ENCODE data around the gene FHIT.
A peak's percentile ranks its signal among the peaks of the same experiment; 100 is the strongest.

The FHIT gene

DNA sequence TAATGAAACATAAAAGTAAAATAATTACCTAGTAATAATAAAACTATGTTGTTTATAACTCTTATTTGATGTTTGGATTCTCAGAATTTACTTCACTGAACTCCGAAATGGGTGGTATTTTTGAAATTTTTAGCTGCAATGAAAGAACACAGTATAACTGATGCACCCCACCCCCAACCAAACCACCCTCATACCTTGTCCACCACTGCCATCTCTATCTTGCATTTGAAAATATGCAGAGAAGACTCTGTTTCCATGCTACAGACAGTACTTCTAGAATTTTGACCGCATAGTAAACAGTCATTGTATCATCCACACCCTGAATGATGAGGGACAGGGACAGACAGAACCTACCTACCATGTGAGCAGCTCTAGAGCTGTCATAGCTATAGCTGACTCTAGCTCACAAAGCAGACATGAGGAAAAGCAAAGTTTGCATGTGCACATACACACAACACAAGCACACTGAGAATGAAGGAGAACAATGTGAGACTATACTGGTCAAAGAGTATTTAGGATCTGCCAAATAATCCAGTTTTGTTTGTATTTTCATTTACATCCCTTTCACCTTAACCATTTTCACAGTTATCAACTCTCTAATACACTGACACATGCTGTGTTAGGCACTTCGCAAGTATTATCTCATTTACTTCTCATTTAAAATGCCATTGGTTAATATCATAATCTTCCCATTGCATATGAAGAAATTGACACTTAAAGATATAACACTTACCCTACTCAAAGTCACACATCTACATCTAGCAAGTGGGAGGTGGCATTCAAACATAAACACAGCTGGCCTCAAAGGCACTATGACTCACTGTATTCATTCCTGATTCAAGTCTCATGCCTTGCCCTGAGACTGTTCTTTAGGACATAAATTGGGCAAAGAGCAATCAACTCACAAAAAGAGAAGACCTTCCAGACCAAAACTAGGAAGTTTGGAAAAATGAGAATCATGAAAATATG is 1186.8 kb downstream of the FHIT start:
- DNase-seq (ENCODE audit: low read depth, low spot score): no peak

DNA sequence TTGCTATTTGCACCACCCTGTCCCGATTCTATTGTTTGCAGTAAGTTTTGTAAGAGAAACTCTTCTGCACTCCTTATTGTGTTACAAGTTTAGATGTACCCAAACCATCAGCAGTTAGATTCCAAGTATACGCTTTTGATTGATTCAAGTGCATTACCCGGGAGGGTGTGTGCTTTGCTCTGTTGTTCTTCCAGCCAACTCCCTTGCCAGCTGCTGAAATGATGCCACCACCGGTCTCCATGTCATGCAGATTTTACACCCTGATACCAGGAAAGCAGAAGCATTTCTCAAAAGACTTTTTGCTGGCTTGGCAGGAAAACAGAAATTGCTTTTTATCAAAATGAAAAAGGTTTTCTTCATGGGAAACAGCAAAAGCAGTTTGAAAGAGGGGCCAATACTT is 1194.8 kb downstream of the FHIT start:
- DNase-seq (ENCODE audit: low read depth, low spot score): no peak

DNA sequence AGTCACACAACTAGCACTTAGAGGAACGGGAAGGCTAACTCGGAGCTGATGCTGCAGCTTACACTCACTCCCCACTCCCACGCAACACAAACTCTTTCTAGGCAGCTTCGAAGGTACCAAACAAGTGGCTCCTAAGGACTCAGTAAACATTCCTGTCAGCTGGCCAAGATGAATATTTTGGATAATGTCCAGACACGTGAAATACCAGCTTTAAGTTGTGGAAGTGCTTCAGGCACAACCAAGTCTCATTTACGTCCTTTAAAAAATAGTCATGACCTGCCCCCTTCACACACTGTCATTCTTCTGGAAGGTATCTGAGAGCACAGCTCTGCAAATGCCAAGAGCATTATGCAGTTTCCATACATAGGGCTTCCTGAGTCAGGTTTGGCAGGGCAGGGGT is 1195.5 kb downstream of the FHIT start:
- DNase-seq (ENCODE audit: low read depth, low spot score): no peak

DNA sequence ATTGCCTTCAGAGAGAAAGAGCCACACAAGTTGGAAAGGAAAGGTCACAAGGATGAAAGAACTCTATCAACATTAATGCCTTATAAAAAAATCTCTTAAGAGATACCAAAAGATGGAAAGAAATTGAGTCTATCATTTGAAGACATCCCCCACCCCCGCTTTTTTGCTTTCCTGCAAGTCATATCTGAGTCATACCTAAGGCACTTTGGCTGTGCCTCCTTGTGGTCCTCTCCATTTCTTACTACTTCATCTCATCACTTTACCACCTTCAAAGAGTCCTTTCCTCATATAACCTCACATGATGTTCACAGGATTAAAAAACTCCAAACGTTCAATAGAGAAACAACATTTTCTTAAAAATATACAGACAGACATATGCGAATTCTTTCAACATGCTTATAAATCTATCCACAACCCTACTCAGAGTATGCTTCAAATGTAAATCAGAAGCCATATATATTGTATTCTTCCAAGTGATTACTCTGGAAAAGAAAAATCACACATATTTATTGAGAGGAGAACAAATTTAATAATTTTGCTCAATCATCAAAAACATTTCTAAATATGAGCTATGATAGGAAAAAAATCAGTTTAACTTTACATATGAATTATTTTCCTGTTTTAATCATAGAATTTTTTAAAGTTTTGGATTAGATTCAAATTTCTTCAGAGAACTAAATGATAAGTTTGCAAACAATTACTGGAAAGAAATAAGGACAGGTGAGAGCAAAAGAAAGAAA is 1197.6 kb downstream of the FHIT start:
- DNase-seq (ENCODE audit: low read depth, low spot score): peak; percentile 15

DNA sequence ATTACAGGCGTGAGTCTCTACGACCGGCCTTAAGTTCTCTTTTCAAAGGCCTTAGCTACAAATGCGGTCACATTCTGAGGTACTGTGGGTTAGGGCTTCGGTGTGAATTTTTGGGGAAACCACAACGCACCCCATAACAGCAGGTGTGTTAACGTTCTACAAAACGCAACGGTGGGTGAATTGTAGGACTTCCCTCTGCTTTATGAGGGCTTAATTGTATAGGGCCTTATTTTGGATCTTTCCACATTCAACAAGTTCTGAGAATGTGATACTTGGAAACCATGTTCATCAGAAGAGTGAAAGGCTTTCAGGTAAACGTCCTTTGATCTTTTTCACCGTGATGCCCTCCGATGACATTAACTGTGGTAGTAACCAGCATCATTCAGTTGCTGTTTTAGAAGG is 1202.8 kb downstream of the FHIT start:
- DNase-seq (ENCODE audit: low read depth, low spot score): no peak

DNA sequence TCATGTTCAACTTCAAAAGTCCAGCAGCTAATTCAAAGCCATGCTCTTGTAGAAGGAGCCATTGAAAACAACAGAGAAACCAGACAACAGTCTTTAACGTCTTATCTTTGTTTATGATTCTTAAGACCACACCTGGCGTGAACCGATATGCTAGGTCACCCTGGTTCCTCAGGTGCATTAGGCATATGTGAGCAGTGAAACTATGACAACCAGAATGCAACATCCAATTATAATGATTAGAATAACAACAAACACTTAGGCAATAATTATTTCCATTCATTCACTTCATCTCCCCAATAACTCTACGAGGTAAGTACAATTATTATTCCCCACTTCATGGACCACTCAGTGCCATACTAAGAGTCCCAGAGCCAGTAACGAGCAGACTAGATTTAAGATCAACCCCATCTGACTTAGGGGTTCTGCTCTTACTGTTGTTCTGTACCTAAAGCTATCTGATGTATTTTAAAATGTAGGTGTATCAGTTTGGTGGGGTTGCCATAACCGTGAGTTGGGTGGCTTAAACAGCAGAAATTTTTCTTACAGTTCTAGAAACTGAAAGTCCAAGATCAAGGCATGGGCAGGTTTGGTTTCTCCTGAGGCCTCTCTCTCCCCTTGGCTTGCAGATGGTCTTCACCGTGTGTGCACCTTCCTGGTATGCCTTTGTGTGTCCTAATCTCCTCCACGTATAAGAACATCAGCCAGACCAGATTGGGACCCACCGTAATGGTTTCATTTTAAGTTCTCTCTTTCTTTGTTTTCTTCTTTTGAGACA is 1203.6 kb downstream of the FHIT start:
- DNase-seq (ENCODE audit: low read depth, low spot score): no peak

DNA sequence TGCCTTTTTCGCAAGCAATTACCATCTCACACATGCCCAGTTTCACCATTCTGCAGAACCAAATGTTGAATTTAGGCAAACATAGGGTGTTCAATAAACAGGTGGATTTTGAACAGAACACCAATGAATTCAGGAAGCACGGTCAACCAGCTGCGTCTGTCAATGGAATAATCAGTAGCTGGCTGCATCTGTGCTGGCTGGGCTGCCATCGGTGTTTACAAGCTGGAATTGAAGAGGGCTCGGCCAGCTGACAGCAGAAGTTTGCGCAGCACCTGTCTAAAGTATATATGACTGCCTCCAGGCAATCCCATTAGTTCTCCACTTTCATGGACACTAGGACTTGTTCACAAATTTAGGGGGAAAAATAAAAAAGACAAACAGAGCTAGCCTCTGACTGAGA is 1205.0 kb downstream of the FHIT start:
- no peak for DNase-seq (ENCODE audit: low read depth, low spot score)

DNA sequence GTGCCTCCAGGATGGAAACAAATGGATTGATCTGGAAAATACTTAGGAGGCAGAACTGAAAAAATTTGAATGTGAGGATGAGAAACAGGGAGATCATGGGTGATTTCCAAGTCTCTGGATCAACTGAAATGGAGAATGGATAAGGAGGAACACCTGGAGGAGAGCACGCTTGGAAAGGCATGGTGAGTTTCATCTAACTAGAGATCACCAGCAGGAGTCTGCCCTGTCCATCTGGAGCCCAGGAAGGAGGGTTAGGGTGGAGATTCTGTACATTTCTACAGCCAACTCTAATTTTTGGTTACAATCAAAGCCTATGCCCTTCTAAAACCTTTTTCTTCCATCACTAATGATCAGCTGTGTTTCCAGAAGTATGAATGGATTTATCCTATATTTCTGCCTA is 1205.6 kb downstream of the FHIT start:
- DNase-seq (ENCODE audit: low read depth, low spot score): no peak

DNA sequence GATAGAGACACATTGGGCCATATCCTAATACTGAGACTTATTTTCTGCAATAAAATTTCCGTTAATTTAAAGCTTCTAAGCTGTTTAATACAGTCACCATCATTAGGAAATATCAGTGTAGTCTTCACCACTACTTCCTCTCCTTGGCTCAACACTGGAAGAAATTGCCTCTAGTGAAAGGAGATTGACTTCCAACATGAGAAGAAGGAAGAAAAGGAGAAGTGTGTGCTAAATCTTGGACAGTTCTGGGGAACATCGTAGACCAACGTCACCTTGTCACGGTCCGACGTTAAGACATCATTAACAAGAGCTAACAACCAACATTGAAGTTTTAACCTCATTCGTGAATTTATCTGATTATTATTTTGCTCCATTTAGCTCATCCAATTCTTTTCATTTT is 1214.4 kb downstream of the FHIT start:
- no peak for DNase-seq (ENCODE audit: low read depth, low spot score)

DNA sequence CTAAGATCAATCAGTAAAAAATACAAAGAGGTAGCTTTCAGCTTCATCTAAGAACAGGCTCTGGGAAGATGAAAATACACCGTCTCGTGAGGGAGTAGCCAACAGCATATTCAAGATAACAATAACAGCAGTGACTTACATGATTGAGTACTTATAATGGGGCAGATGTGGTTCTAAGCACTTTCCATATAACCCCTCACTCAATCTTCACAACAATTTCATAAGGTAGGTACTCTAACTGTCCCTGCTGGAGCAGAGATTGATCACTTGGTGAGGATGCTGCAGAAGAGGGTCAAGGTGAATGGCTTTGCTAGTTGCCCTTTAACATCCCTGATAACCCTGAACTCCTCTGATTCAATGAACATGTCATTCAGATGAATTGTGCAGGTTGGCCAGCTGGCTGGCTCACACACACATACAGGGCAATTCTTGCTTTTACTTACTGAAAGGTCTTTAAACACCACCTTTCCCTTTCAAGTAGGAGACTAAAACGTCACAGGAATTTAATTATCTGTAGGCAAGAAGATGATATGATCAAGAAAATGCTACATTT is 1217.3 kb downstream of the FHIT start:
- no peak for DNase-seq (ENCODE audit: low read depth, low spot score)

DNA sequence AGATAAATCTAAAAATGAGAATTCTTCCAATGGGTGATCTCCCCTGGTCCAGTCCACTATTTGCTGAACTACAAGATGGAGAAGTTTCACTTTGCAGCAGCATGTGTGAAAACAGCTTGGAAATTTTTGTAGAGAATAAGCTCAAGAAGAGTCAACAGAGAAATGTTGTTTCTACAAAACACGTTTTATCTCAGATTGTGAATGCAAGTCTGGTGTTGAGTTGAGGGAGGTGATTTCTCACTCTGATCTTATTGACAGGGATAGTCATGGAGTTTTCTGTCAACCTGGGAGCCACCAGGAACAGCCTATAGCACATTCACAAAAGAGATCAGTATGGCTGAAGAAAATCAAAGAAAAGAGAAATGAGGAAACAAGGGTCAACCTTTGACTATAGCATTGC is 1220.3 kb downstream of the FHIT start:
- no peak for DNase-seq (ENCODE audit: low read depth, low spot score)

DNA sequence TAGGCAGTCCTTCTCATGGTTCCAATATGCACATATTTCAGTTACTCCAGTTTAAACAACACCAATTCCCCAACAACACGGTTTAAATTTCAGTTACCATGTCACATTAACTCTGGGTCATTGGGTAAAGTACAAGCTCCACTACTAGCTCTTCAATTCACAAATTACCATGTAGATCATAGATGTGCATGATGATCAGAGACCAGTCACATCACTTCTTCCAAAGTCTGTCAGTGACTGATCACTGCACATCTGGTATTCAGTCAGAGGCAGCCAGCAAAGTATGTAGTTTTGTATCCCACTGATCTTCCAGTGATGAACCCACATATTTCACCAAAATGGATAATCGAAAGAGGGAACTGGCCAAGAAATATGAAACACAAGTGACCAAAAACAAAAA is 1223.0 kb downstream of the FHIT start:
- no peak for DNase-seq (ENCODE audit: low read depth, low spot score)

DNA sequence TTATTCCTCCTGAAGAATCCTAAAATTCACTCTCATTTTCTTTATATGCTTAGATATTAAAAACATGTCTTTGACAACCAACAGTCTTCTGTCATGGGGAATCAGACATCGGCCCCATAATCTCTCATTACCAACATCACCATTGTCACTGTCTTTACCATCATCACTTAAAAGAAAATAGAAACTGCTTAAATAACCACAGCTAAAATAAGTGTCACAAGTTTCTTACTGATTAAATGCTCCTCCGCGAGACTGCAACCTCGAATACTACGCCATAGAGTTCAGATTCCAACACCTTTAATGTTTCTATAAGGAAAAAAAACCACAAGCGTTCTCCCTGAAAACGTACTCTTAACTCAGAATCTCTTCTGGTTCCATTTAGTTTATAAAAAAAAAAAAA is 1223.9 kb downstream of the FHIT start:
- DNase-seq (ENCODE audit: low read depth, low spot score): no peak

DNA sequence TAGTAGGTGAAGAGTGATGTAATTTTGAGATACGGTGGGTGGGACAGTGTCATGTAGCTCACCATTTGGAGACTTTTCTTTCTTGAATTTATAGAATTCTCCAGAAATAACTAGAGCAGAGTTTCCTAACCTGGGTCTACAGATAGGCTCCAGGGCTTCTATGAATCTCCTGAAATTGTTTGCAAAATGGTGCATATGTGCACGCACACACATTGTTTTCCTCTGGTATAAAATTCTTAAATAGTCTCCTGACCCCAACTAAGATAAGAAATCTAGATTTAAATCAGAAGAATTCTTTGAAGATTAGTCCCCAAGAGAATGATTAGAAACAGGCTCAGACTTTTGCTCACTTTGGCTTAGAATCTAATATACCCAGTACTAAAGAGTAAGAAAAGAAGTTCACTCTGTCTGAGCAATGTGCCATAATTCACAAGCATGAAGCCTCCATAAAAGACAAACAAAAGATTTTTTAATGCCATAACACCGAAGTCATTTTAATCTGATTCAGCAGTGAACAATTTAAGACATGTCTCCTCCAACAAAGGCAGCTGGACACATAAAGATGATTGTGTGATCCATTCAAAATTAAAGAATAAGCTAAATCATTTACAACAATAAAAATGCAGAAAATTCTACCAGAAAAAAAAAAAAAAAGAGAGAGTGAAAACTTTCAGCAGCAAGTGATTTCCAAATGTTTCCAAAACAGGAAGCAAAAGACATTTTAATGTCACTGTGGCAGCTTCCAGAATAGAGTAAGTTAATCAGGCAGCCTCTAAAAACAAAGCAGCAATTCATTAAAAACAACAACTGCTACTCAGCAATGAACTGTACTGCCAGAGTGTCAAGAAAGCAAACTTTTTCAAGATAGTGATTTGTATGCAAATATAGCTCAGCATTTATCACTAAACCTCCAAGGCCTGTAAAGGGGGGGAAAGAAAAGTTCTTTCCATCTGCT is 1225.9 kb downstream of the FHIT start:
- DNase-seq (ENCODE audit: low read depth, low spot score): no peak

DNA sequence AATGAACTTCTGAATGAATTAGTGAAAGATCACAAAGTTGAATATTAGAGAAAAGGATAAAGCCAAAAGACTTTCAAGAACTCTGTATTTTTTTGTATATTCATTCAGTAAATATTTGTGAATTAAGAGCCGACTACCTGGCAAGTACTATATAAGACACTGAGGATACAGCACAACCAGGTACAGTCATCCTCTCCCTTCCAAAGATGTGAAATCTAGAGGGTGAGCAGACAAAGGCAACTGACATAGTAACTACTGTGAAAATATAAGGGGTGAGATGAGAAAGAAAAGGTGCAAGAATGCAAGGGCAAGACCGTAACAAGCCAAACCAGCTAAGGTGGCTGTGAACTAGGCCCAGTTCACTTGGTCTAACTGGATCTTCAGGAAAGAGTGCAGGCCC is 1226.9 kb downstream of the FHIT start:
- DNase-seq (ENCODE audit: low read depth, low spot score): no peak

DNA sequence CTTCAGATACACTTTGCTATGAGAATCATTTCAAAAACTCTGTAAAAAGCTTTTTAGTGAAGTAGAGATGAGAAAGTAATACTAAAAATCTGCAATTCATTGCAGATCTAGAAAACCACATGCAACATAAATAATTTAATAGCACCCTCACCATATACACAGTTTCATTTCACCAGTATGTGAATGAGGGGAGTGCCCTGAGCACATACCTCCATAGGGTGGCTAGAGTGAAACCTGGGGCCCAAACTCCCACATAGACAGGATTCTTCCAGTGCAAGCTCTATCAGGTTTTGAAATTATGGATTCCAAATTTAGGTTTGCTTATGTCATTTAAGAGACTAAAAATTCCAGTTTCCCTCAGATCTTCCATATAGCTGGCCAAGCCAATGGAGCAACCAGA is 1228.1 kb downstream of the FHIT start:
- DNase-seq (ENCODE audit: low read depth, low spot score): no peak

DNA sequence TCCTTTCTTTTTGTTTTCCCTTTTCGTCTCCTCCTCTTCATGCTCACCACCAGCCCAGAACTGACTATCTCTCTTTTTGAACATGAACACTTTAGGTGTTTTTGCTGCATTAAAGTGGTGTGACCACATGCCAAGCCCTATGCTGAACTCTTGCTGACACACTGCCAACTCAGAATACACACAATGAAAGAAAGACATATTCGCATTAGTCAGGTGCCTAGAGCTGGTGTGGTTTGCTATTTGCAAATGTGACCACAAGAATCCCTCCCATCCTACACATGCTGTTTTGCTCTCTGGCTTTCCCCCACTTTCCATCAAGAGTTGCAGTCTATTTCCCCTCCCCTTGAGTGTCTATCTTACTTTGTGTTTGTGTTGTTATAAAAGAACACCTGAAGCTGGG is 1233.6 kb downstream of the FHIT start:
- peak; percentile 21 for DNase-seq (ENCODE audit: low read depth, low spot score)

DNA sequence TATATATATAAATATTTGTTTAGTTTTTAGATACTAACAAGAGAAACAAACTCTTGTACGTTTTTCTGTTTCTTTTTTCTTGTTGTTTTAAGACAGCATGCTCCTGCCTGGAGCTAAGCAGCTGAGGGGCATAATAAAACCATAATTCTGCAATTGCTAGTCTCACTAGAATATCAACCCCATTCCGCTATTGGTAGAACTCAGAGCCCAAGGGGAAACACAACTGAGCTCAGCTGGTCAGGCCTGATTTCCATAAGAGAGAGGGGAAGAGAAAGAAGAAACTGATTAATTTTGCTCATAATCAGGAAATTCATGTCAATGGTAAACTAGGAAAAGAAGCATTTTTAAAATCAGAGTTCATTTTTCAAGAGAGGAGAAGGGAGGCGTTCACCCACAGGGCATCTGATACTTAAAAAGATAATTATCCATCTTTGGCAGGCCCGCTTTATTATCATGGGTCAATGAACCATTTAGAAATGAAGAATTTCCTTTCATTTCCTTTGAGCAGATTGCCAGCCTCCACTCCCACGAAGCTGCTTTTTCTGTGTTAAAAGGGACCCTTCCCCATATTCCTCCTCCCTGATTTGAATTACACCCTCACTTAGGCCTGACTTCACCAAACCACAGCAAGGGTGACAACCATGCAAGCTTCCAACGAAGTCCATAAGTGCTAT is 1236.1 kb downstream of the FHIT start:
- no peak for DNase-seq (ENCODE audit: low read depth, low spot score)

DNA sequence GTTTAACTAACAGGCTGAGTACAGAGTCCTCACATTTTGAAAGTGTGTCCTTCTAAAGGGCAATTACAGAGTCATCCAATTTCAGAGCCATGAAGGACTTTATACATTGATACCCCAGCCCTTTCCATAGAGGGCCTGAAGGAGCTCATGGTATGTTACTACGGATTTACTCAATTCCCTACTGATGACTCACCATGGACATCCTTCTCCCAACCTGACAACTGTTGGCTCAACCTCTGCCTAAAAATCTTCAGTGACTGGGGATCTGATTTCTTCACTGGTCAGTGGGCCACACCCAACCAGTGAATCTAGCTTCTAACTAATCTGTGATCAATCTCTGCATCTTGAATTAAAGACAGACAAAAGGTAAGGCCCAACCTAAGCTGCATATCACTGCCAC is 1238.0 kb downstream of the FHIT start:
- no peak for DNase-seq (ENCODE audit: low read depth, low spot score)

DNA sequence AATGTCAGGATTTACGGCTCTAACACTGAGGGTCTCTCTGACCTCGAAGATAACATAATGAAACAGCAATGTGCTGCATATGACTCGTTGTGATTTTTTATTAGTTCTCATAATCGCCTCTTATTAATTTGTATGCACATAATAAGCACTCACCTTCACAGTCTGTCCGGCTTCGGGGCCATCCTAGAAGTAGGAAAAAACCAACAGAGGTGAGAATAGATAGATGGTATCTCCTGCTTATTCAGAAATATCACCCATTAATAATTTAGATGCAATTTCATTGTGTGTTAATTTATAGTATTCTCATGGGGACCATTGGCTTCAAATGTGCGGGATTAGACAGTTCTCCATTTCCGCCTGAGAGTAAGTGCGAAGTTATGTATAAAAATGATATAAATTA is 1240.0 kb downstream of the FHIT start:
- DNase-seq (ENCODE audit: low read depth, low spot score): no peak
